HEK293T (cell line): Measurements from ENCODE around the gene TSPAN18.

Experiments
- CTCF ChIA-PET: fragments of 350-600 bp; formaldehyde crosslinking; extraction: SDS; loops from one replicate; lab custom pipeline; 2021; ENCODE audit warnings: antibody characterized with exemption, inconsistent platforms; lab: Yijun Ruan, JAX
- POLR2A ChIA-PET: fragments of 350-600 bp; formaldehyde crosslinking; extraction: SDS; loops from one replicate; lab custom pipeline; 2020; ENCODE audit warnings: antibody characterized with exemption, inconsistent platforms; lab: Yijun Ruan, JAX
- DNase-seq: peaks from one replicate; pipeline ENCODE4 v3.0.0; 2012; ENCODE audit warnings: mixed read lengths; ENCODE audit errors: extremely low spot score
- ARNT ChIP-seq: fragments of 450-650 bp; IDR thresholded peaks from 2 replicates; pipeline ENCODE4 v1.6.1; 2017; ENCODE audit warnings: mild to moderate bottlenecking
- BHLHE40 ChIP-seq: fragments of 450-650 bp; IDR thresholded peaks from 2 replicates; pipeline ENCODE4 v1.6.1; 2016; ENCODE audit warnings: mild to moderate bottlenecking, moderate library complexity, borderline replicate concordance
- CTBP1 ChIP-seq: fragments of 450-650 bp; IDR thresholded peaks from 2 replicates; pipeline ENCODE4 v1.6.1; 2016; ENCODE audit warnings: borderline replicate concordance
- ELF4 ChIP-seq: fragments of 450-650 bp; IDR thresholded peaks from 2 replicates; pipeline ENCODE4 v1.6.1; 2017; ENCODE audit warnings: antibody characterized with exemption
- FOXA1 ChIP-seq: fragments of 450-650 bp; IDR thresholded peaks from 2 replicates; pipeline ENCODE4 v1.6.1; 2016; ENCODE audit warnings: mild to moderate bottlenecking
- FOXK2 ChIP-seq: fragments of 450-650 bp; IDR thresholded peaks from 2 replicates; pipeline ENCODE4 v1.6.1; 2016; ENCODE audit warnings: mild to moderate bottlenecking
- FOXM1 ChIP-seq: fragments of 450-650 bp; IDR thresholded peaks from 2 replicates; pipeline ENCODE4 v1.6.1; 2017; ENCODE audit warnings: mild to moderate bottlenecking, borderline replicate concordance
- HDGF ChIP-seq: fragments of 450-650 bp; IDR thresholded peaks from 2 replicates; pipeline ENCODE4 v1.6.1; 2017; ENCODE audit warnings: antibody characterized with exemption, borderline replicate concordance
- L3MBTL2 ChIP-seq: fragments of 450-650 bp; conservative IDR thresholded peaks from 2 replicates; pipeline ENCODE4 v1.6.1; 2016; ENCODE audit warnings: mild to moderate bottlenecking
- LEF1 ChIP-seq: fragments of 450-650 bp; IDR thresholded peaks from 2 replicates; pipeline ENCODE4 v1.6.1; 2017; ENCODE audit warnings: mild to moderate bottlenecking, borderline replicate concordance
- NFRKB ChIP-seq: fragments of 450-650 bp; IDR thresholded peaks from 2 replicates; pipeline ENCODE4 v1.6.1; 2016; ENCODE audit warnings: mild to moderate bottlenecking, moderate library complexity
- PKNOX1 ChIP-seq: fragments of 450-650 bp; IDR thresholded peaks from 2 replicates; pipeline ENCODE4 v1.6.1; 2016
- SP1 ChIP-seq: fragments of 450-650 bp; IDR thresholded peaks from 2 replicates; pipeline ENCODE4 v1.6.1; 2017
- SUZ12 ChIP-seq: fragments of 450-650 bp; IDR thresholded peaks from 2 replicates; pipeline ENCODE4 v1.6.1; 2016; ENCODE audit warnings: mild to moderate bottlenecking
- TARDBP ChIP-seq: fragments of 450-650 bp; IDR thresholded peaks from 2 replicates; pipeline ENCODE4 v1.6.1; 2016
- ZNF384 ChIP-seq: fragments of 450-650 bp; IDR thresholded peaks from 2 replicates; pipeline ENCODE4 v1.6.1; 2016

The TSPAN18 gene

GRCh38 chr11:44829838-44830237 lies 103.1 kb downstream of the TSPAN18 start:
- CTCF ChIA-PET: no interaction called here
- DNase-seq: no peak
- POLR2A ChIA-PET: no interaction called here

GRCh38 chr11:44831605-44832394 lies 105.0 kb downstream of the TSPAN18 start:
- ChIA-PET POLR2A (no interaction called here), CTCF (no interaction called here)
- no peak for TF ChIP-seq FOXK2
- TF ChIP-seq FOXA1: no peak
- no peak for DNase-seq

More at GRCh38 chr11:44829838-44830237, 103.1 kb downstream of the TSPAN18 start:
- TF ChIP-seq SP1 (no peak), PKNOX1 (no peak), ZNF384 (no peak), NFRKB (no peak), FOXA1 (no peak), ARNT (no peak), BHLHE40 (no peak), LEF1 (no peak), FOXK2 (no peak), TARDBP (no peak), L3MBTL2 (no peak), HDGF (no peak), SUZ12 (no peak)

DNA sequence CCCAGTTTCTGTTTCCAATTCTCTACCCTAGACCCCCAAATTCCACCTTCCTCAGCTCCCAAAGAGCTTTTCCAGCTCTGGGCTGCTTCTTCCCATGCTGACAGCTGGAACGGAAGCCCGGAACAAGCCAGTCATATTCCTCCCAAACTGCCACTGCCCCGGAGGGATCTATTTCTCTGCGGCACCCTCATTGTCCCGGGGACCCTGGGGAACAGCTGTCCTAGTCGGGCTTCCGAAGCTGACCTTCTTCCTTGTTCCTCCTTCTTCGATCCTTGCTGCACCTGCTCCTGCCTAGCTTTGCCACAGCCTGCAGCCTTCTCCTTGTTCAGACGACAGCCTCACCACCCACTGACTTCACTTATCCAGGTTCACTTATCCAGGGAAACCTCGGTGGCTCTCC lies 105.7 kb downstream of the TSPAN18 start:
- ChIA-PET CTCF (no interaction called here), POLR2A (no interaction called here)
- TF ChIP-seq L3MBTL2 (no peak), BHLHE40 (no peak), ARNT (no peak)
- DNase-seq: no peak

DNA sequence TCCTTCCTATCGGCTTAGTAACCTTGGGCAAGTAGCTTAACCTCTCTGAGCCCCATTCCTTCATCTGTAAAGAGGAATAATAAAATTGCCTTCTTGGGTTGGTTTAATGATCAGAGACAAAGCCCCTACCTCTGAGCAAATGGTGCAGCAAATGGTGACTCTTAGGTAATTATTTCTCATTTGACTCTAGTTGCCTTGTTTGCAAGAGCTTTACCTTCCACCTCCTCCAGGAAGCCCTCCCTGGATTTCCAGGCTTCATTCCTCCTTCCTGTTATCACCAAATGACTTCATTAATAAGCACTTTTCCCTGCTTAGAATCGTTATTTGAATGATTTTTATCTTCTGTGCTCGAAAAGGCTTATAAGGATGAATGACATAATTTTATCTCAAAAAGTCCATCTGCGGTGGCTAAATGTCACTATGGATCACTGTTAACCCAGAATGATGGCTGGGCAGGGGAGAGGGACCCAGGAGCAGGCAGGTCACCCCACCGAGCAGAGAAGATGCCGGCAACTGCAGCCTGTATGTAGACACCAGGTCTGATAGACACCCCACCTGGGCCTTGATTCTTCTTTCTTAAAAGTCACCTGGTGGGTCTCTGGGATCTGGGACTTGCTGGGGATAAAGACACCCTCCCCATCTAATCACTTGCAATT lies 106.6 kb downstream of the TSPAN18 start:
- POLR2A ChIA-PET: interaction anchor here (0.6 kb wide), 1 partner anchor 121 kb away, joined by 3 read pairs; no protein-coding TSS in a partner anchor

GRCh38 chr11:44833877-44834452 lies 107.2 kb downstream of the TSPAN18 start:
- no peak for DNase-seq
- CTCF ChIA-PET: no interaction called here
- POLR2A ChIA-PET: interaction anchor here (0.6 kb wide), 1 partner anchor 121 kb away, joined by 3 read pairs; no protein-coding TSS in a partner anchor
- TF ChIP-seq NFRKB (no peak), SUZ12 (no peak), ZNF384 (no peak), ARNT (no peak), TARDBP (no peak), L3MBTL2 (no peak), FOXK2 (no peak)

More for the DNA sequence above, 106.6 kb downstream of the TSPAN18 start:
- CTCF ChIA-PET: no interaction called here
- DNase-seq: no peak
- TF ChIP-seq HDGF: no peak
- no peak for TF ChIP-seq BHLHE40
- TF ChIP-seq PKNOX1: no peak
- no peak for TF ChIP-seq ZNF384
- TF ChIP-seq ELF4: no peak
- no peak for TF ChIP-seq SP1
- TF ChIP-seq FOXK2: no peak
- no peak for TF ChIP-seq FOXA1
- TF ChIP-seq ARNT: no peak
- no peak for TF ChIP-seq FOXM1
- TF ChIP-seq NFRKB: no peak
- no peak for TF ChIP-seq CTBP1
- TF ChIP-seq TARDBP: no peak
- TF ChIP-seq L3MBTL2: no peak
- TF ChIP-seq SUZ12: no peak
- TF ChIP-seq LEF1: no peak

DNA sequence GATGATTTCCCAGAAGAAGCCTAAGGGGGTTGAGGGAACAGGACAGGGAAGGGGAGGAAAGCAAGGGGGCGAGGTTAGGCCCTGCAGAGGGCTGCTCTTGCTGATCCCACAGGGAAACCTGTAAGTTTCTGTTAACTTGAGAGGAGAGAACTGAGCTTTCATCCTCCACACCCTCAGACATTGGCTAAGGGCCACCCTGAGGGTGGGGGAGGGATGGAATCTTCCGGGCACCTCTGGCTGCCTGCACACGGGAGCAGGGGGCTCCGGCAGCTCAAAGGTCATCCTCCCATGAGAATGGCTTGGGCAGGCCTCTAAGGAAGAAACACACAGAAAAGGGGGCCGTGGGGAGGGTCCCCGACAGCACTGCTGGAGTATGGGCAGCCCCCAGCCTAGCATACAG lies 108.1 kb downstream of the TSPAN18 start:
- TF ChIP-seq CTBP1 (no peak), L3MBTL2 (no peak), SUZ12 (no peak), FOXA1 (no peak), NFRKB (no peak), BHLHE40 (no peak), ELF4 (no peak), FOXK2 (no peak), LEF1 (no peak), ARNT (no peak), FOXM1 (no peak), HDGF (no peak), ZNF384 (no peak)
- CTCF ChIA-PET: no interaction called here
- DNase-seq: no peak
- POLR2A ChIA-PET: no interaction called here

GRCh38 chr11:44835296-44835695 lies 108.5 kb downstream of the TSPAN18 start:
- ChIA-PET CTCF (no interaction called here), POLR2A (no interaction called here)
- TF ChIP-seq FOXM1: no peak
- no peak for TF ChIP-seq SP1
- no peak for DNase-seq
